ENCODE results near the gene UCK2.

UCK2 gene

GRCh38 chr1:165912638-165913037 is 85.2 kb downstream of the UCK2 start:
- no peak overlapping the region for H3K18ac ChIP-seq (ENCODE audit: low read length)
- no peak overlapping the region for H3K56ac ChIP-seq (ENCODE audit: low read length)
- no peak overlapping the region for H4K8ac ChIP-seq (ENCODE audit: low read depth, low read length)
- H3K27ac ChIP-seq (ENCODE audit: low read depth, low read length), result no peak overlapping the region
- H2BK120ac ChIP-seq (ENCODE audit: low read depth, low read length), result no peak overlapping the region
- no peak overlapping the region for H4K5ac ChIP-seq (ENCODE audit: low read length)
- WGBS (ENCODE audit: extremely low coverage, insufficient coverage, low lambda C conversion rate), result no CpG with 5 or more reads among the region's 6 CpGs
- no peaks in the 10 kb centered on the region for H3K27me3 ChIP-seq (ENCODE audit: insufficient read depth, low read length, poor library complexity)
- no peak for DNase-seq
- no peak overlapping the region for H3K23ac ChIP-seq (ENCODE audit: low read length)
- H3K9ac ChIP-seq (ENCODE audit: low read length), result no peak overlapping the region
- H3K79me1 ChIP-seq (ENCODE audit: low read length), result no peaks in the 10 kb centered on the region
- no peaks in the 10 kb centered on the region for H3K79me2 ChIP-seq (ENCODE audit: control insufficient read depth, insufficient read depth, low read length)
- H3K4me2 ChIP-seq (ENCODE audit: low read length), result no peak overlapping the region
- H3K4me3 ChIP-seq (ENCODE audit: low read length), result no peak overlapping the region
- H2AK5ac ChIP-seq (ENCODE audit: low read length), result no peak overlapping the region
- H3K36me3 ChIP-seq (ENCODE audit: control insufficient read depth, insufficient read depth, low read length), result peaks cover 3% of the 10 kb centered on the region
- no peaks in the 10 kb centered on the region for H3K4me1 ChIP-seq (ENCODE audit: control insufficient read depth, low read depth, low read length)
- H3K4ac ChIP-seq (ENCODE audit: low read depth, low read length), result no peak overlapping the region
- no peak overlapping the region for H2BK15ac ChIP-seq (replicated peaks; ENCODE audit: low read depth)
- H2BK5ac ChIP-seq (ENCODE audit: low read length), result no peak overlapping the region

GRCh38 chr1:165914136-165914798 is 86.9 kb downstream of the UCK2 start:
- no peaks in the 10 kb centered on the region for H3K27me3 ChIP-seq (ENCODE audit: insufficient read depth, low read length, poor library complexity)

GRCh38 chr1:165915480-165915879 is 88.1 kb downstream of the UCK2 start:
- Histone ChIP-seq H2BK15ac (replicated peaks; ENCODE audit: low read depth) (no peak overlapping the region), H3K4me3 (ENCODE audit: low read length) (no peak overlapping the region), H3K79me2 (ENCODE audit: control insufficient read depth, insufficient read depth, low read length) (no peaks in the 10 kb centered on the region), H3K9ac (ENCODE audit: low read length) (no peak overlapping the region), H3K18ac (ENCODE audit: low read length) (no peak overlapping the region), H3K4ac (ENCODE audit: low read depth, low read length) (no peak overlapping the region), H3K27me3 (ENCODE audit: insufficient read depth, low read length, poor library complexity) (no peaks in the 10 kb centered on the region), H3K23ac (ENCODE audit: low read length) (no peak overlapping the region), H3K4me1 (ENCODE audit: control insufficient read depth, low read depth, low read length) (no peaks in the 10 kb centered on the region), H2BK5ac (ENCODE audit: low read length) (no peak overlapping the region), H3K36me3 (ENCODE audit: control insufficient read depth, insufficient read depth, low read length) (no peaks in the 10 kb centered on the region), H3K4me2 (ENCODE audit: low read length) (no peak overlapping the region), H3K56ac (ENCODE audit: low read length) (no peak overlapping the region), H4K5ac (ENCODE audit: low read length) (no peak overlapping the region), H3K27ac (ENCODE audit: low read depth, low read length) (no peak overlapping the region), H2BK120ac (ENCODE audit: low read depth, low read length) (no peak overlapping the region), H3K79me1 (ENCODE audit: low read length) (no peaks in the 10 kb centered on the region), H2AK5ac (ENCODE audit: low read length) (no peak overlapping the region), H4K8ac (ENCODE audit: low read depth, low read length) (no peak overlapping the region)
- WGBS (ENCODE audit: extremely low coverage, insufficient coverage, low lambda C conversion rate), result no CpG with 5 or more reads among the region's 2 CpGs
- no peak for DNase-seq

More at GRCh38 chr1:165914136-165914798, 86.9 kb downstream of the UCK2 start:
- Histone ChIP-seq H3K4me2 (ENCODE audit: low read length) (no peak overlapping the region), H3K56ac (ENCODE audit: low read length) (no peak overlapping the region), H3K79me1 (ENCODE audit: low read length) (no peaks in the 10 kb centered on the region), H4K5ac (ENCODE audit: low read length) (no peak overlapping the region), H3K18ac (ENCODE audit: low read length) (no peak overlapping the region), H4K8ac (ENCODE audit: low read depth, low read length) (no peak overlapping the region), H3K4ac (ENCODE audit: low read depth, low read length) (no peak overlapping the region), H2BK15ac (replicated peaks; ENCODE audit: low read depth) (no peak overlapping the region), H3K4me3 (ENCODE audit: low read length) (no peak overlapping the region), H3K4me1 (ENCODE audit: control insufficient read depth, low read depth, low read length) (no peaks in the 10 kb centered on the region), H3K36me3 (ENCODE audit: control insufficient read depth, insufficient read depth, low read length) (peaks cover 1% of the 10 kb centered on the region), H2AK5ac (ENCODE audit: low read length) (no peak overlapping the region), H2BK120ac (ENCODE audit: low read depth, low read length) (no peak overlapping the region), H3K79me2 (ENCODE audit: control insufficient read depth, insufficient read depth, low read length) (no peaks in the 10 kb centered on the region), H3K27ac (ENCODE audit: low read depth, low read length) (no peak overlapping the region), H2BK5ac (ENCODE audit: low read length) (no peak overlapping the region), H3K9ac (ENCODE audit: low read length) (no peak overlapping the region), H3K23ac (ENCODE audit: low read length) (no peak overlapping the region)
- DNase-seq, result peak; percentile 78
- WGBS (ENCODE audit: extremely low coverage, insufficient coverage, low lambda C conversion rate), result no CpG with 5 or more reads among the region's 4 CpGs

- Histone ChIP-seq H3K18ac (ENCODE audit: low read length) (no peak overlapping the region), H2BK5ac (ENCODE audit: low read length) (no peak overlapping the region), H2BK120ac (ENCODE audit: low read depth, low read length) (no peak overlapping the region), H3K36me3 (ENCODE audit: control insufficient read depth, insufficient read depth, low read length) (no peaks in the 10 kb centered on the region), H3K27ac (ENCODE audit: low read depth, low read length) (no peak overlapping the region), H3K4me1 (ENCODE audit: control insufficient read depth, low read depth, low read length) (no peaks in the 10 kb centered on the region), H3K4me3 (ENCODE audit: low read length) (no peak overlapping the region), H3K4ac (ENCODE audit: low read depth, low read length) (no peak overlapping the region), H2AK5ac (ENCODE audit: low read length) (no peak overlapping the region), H3K27me3 (ENCODE audit: insufficient read depth, low read length, poor library complexity) (no peaks in the 10 kb centered on the region), H3K79me2 (ENCODE audit: control insufficient read depth, insufficient read depth, low read length) (no peaks in the 10 kb centered on the region), H3K4me2 (ENCODE audit: low read length) (no peak overlapping the region), H3K56ac (ENCODE audit: low read length) (no peak overlapping the region), H4K8ac (ENCODE audit: low read depth, low read length) (no peak overlapping the region), H3K23ac (ENCODE audit: low read length) (no peak overlapping the region), H3K79me1 (ENCODE audit: low read length) (no peaks in the 10 kb centered on the region), H4K5ac (ENCODE audit: low read length) (no peak overlapping the region), H2BK15ac (replicated peaks; ENCODE audit: low read depth) (no peak overlapping the region), H3K9ac (ENCODE audit: low read length) (no peak overlapping the region)
- no peak for DNase-seq
- 100% methylated on average over 2 of the region's 4 CpGs for WGBS (ENCODE audit: extremely low coverage, insufficient coverage, low lambda C conversion rate)
These were observed 88.5 kb downstream of the UCK2 start for GRCh38 chr1:165915932-165916348.

- Histone ChIP-seq H3K79me1 (ENCODE audit: low read length) (no peaks in the 10 kb centered on the region), H3K4me1 (ENCODE audit: control insufficient read depth, low read depth, low read length) (no peaks in the 10 kb centered on the region), H3K4me2 (ENCODE audit: low read length) (no peak overlapping the region), H3K36me3 (ENCODE audit: control insufficient read depth, insufficient read depth, low read length) (no peaks in the 10 kb centered on the region), H2BK120ac (ENCODE audit: low read depth, low read length) (no peak overlapping the region), H3K79me2 (ENCODE audit: control insufficient read depth, insufficient read depth, low read length) (no peaks in the 10 kb centered on the region), H2BK5ac (ENCODE audit: low read length) (no peak overlapping the region), H3K4ac (ENCODE audit: low read depth, low read length) (no peak overlapping the region), H2BK15ac (replicated peaks; ENCODE audit: low read depth) (no peak overlapping the region), H3K27ac (ENCODE audit: low read depth, low read length) (no peak overlapping the region), H3K27me3 (ENCODE audit: insufficient read depth, low read length, poor library complexity) (no peaks in the 10 kb centered on the region), H3K23ac (ENCODE audit: low read length) (no peak overlapping the region), H4K8ac (ENCODE audit: low read depth, low read length) (no peak overlapping the region), H4K5ac (ENCODE audit: low read length) (no peak overlapping the region), H3K56ac (ENCODE audit: low read length) (no peak overlapping the region), H3K4me3 (ENCODE audit: low read length) (no peak overlapping the region), H3K9ac (ENCODE audit: low read length) (no peak overlapping the region), H2AK5ac (ENCODE audit: low read length) (no peak overlapping the region), H3K18ac (ENCODE audit: low read length) (no peak overlapping the region)
- DNase-seq, result no peak
- no CpG with 5 or more reads among the region's 4 CpGs for WGBS (ENCODE audit: extremely low coverage, insufficient coverage, low lambda C conversion rate)
These were observed 89.8 kb downstream of the UCK2 start for GRCh38 chr1:165917166-165917565.

GRCh38 chr1:165924117-165924516 is 96.7 kb downstream of the UCK2 start:
- Histone ChIP-seq H3K18ac (ENCODE audit: low read length) (no peak overlapping the region), H3K4me3 (ENCODE audit: low read length) (no peak overlapping the region), H3K79me1 (ENCODE audit: low read length) (no peaks in the 10 kb centered on the region), H4K8ac (ENCODE audit: low read depth, low read length) (no peak overlapping the region), H2BK15ac (replicated peaks; ENCODE audit: low read depth) (no peak overlapping the region), H2BK120ac (ENCODE audit: low read depth, low read length) (no peak overlapping the region), H3K79me2 (ENCODE audit: control insufficient read depth, insufficient read depth, low read length) (no peaks in the 10 kb centered on the region), H3K4ac (ENCODE audit: low read depth, low read length) (no peak overlapping the region), H2BK5ac (ENCODE audit: low read length) (no peak overlapping the region), H3K56ac (ENCODE audit: low read length) (no peak overlapping the region), H3K23ac (ENCODE audit: low read length) (no peak overlapping the region), H3K4me2 (ENCODE audit: low read length) (no peak overlapping the region), H3K36me3 (ENCODE audit: control insufficient read depth, insufficient read depth, low read length) (no peaks in the 10 kb centered on the region), H3K27me3 (ENCODE audit: insufficient read depth, low read length, poor library complexity) (no peaks in the 10 kb centered on the region), H3K4me1 (ENCODE audit: control insufficient read depth, low read depth, low read length) (no peaks in the 10 kb centered on the region), H3K9ac (ENCODE audit: low read length) (no peak overlapping the region), H3K27ac (ENCODE audit: low read depth, low read length) (no peak overlapping the region), H2AK5ac (ENCODE audit: low read length) (no peak overlapping the region), H4K5ac (ENCODE audit: low read length) (no peak overlapping the region)
- DNase-seq, result no peak
- no CpG with 5 or more reads among the region's 11 CpGs for WGBS (ENCODE audit: extremely low coverage, insufficient coverage, low lambda C conversion rate)
